HG02885 (cell line): ENCODE results near the gene TEK.
"Not testable (repeated sequence)": the region's sequence is repeated elsewhere in the genome, so short reads cannot be mapped to it uniquely, and the experiment has no call there.

Experiments
- ATAC-seq: cut with Tn5 transposase; IDR thresholded peaks from one replicate; pipeline ENCODE4 v1.9.1; 2021; ENCODE audit warnings: mild to moderate bottlenecking; ENCODE audit not compliant: unreplicated experiment, poor library complexity

Gene TEK

DNA sequence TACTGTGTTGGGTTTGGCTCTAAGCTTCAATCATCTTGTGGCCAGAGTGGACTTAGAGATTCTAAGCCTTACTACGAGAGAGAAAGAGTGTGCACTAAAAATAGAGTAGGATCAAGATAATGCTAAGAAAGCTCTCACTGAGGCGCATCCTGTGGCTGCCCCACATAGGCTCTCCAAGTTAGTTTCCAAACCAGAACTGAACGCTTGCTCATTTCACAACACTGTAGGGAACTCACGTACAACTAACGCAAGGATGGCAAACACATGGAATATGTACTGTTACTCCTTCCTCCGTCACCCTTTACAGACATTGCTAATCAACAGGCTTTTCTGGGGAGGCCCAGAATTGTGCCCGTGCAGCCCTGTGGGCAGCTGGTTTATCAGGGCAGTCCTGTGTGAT, 97.0 kb downstream of the TEK start:
- ATAC-seq, result no peak

DNA sequence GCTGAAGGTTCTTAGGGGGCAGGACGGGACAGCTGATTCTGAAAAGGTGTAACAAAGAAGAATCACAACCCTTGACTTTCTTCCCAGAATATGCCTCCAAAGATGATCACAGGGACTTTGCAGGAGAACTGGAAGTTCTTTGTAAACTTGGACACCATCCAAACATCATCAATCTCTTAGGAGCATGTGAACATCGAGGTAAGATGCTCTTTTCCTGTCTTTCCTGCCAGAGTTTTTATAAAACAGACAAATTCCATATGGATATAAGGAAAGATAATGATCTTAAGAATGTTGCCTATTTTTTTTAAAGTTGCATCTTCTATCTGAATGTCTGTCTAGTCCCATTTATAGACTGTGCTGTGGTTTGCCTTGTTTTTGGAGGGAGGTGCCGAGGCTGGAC, 100.0 kb downstream of the TEK start:
- ATAC-seq, result no peak

- ATAC-seq, result no peak
These were observed 101.6 kb downstream of the TEK start for GRCh38 chr9:27210588-27210987.

GRCh38 chr9:27212191-27212590, 103.2 kb downstream of the TEK start:
- ATAC-seq, result no peak

- no peak for ATAC-seq
These were observed 103.6 kb downstream of the TEK start for GRCh38 chr9:27212621-27213020.

DNA sequence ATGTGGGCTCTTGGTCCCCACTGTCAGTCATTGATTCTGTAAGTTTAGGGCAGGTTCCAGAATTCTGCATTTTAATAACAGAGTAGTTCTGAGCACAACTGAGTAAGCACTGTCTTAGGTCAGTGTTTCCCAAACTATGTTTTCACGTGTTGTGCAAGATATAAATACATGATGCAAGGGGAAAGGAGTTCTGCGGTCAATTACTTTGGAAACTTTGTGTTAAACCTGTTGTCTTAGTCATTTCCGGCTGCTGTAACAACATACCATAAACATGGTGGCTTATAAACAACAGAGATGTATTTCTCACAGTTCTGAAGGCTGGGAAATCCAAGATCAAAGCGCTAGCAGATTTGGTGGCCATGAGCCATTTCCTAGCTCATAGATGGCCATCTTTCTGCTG, 118.2 kb downstream of the TEK start:
- ATAC-seq, result no peak

DNA sequence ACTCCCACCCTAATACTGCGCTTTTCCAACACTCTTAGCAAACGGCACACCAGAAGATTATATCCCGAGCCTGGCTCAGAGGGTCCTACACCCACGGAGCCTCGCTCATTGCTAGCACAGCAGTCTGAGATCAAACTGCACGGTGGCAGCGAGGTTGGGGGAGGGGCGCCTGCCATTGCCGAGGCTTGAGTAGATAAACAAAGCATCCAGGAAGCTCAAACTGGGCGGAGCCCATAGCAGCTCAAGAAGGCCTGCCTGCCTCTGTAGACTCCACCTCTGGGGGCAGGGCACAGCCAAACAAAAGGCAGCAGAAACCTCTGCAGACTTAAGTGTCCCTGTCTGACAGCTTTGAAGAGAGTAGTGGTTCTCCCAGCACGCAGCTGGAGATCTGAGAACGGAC, 130.6 kb downstream of the TEK start:
- ATAC-seq, result not testable (repeated sequence)

GRCh38 chr9:27247756-27248155, 138.7 kb downstream of the TEK start:
- ATAC-seq, result peak; percentile 93

GRCh38 chr9:27248702-27249101, 139.7 kb downstream of the TEK start:
- no peak for ATAC-seq

DNA sequence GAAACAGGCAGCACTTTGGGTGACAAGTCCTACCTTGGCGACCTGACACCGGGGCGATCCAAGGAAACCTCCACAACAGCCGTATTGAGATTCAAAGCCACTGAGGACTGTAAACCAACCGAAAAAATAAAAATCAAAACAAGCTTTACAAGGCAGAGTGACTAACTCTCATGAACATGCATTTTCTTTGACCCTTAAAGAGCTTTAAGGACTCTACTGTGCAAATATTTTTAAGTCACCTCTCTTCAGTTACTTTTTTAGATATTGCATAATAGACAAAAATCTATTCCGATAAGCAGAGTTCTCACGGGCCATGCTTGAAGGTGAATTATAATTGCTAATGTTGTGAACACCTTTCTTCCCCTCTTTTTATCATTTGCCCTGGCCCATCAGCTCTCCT, 149.6 kb downstream of the TEK start:
- no peak for ATAC-seq

DNA sequence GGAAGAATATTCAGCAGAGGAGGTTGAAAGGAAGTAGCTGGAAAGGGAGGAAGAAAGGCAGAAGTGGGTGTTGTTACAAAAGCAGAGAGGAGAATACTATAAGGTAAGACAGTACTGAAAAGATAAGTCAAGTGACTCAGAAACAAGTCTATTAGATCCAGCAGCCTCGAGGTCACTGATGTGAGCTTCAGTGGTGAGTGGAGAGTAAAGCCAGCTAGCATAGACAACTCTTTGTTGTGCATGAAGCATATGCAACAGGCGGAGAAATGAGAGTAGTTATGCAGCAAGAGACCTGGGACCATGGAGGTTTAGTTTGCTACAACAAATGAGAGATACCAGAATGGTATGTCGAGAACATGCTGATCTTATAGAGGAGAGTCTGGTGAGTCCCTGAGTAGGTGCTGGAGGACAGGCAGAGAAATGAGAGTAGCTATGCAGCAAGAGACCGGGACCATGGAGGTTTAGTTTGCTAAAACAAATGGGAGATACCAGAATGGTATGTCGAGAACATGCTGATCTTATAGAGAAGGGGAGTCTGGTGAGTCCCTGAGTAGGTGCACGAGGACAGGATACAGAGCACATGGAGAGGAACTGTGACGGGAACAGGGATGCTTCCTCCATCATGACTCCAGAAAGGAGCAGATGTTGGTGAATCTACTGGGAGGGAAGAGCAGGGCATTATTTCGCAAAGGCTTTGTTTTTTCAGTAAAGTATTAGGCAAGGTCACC, 151.9 kb downstream of the TEK start:
- ATAC-seq, result no peak

- ATAC-seq, result no peak
These were observed 152.6 kb downstream of the TEK start for GRCh38 chr9:27261517-27262211.

DNA sequence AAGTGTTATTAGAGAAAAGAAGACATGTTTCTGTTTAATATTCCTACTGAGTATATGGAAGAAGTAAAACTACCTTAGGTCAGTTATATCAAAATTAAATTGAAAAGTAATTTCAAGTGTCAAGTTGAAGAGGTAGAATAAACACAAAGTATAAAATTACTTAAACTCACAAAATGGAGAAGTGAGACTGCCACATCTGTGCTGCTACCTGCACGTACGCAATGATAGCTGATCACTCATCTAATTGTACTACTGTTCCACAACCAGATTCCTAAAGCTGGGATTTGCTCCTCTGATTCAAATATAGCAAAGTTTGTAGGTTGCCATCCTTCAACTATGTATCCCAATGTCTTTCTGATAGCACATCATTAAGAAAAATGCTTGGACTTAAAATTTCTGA, 163.1 kb downstream of the TEK start:
- ATAC-seq, result no peak

DNA sequence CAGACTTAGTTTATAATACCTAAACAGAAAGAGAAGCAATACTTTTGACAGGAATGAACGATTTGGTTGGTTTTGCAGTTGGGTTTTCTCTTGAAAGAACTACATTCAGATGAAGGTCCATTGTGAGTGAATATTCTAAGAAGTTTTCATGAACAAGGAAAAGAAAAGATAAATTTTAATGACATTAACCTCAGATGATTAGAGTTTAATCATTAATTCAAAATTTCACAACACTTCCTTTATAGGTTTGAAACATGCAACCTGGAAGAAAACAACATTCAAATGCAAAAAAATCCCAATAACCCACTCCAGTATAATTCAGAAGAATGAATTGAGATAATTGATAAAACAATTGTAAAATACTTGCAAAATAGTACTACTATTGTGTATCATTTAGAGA, 164.2 kb downstream of the TEK start:
- ATAC-seq, result no peak

DNA sequence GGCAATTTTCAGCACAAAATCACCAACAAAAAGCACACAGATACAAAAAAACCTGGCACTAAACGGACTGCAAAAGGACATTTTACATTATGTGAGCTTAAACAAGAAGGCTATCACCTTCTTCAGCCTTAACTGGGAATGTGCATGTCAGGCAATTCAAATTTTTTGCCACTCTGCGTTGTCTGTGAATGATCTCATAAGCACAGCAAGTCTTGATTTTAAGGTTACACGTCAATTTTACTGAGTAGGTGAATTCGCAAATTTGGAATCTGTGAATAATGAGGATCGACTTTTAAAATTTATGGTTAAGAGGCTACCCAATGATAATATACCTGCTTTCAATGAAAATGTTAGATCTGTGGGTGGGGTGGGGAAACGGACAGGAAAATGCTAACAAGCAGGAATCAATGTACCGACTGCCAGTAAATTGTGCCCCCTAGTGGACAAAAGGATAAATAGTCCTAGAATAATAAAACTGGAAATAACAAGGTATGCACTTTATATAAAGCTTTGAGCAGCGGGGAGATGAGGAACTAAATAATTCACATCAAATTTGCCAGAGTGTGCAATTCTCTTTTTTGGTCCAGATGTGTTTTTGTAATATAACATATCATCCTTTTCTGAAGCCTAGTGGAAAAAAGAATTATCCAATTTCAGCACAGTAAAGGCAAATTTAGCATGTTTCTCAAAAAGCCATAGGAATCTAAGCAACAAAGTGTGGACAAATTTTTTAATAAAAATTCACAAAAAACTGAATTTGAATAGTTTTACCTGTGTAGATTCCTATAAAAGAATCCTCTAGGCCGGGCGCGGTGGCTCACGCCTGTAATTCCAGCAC, 167.4 kb downstream of the TEK start:
- peak; percentile 74 for ATAC-seq

- ATAC-seq, result no peak
These were observed 169.3 kb downstream of the TEK start for GRCh38 chr9:27278374-27278773.

DNA sequence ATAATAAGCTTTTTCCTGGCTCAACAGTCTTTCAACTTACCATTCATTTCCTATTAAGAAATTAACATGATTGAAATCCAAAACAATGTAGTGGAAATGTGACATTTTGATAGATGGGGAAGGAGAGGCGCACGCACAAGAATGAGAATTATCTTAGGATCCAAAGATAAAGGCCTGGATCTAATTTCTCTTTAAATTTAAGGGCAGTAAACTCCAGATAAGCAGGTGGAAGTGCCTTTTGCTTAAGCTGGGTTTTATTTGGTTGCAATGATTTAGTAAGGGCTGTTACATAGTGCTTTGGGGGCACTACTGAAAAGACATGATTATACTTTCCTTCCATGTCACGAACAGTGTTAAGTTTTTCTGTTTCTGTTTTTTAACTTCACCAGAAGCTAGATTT, 170.6 kb downstream of the TEK start:
- ATAC-seq, result no peak
